ENCODE measurements around the gene STAG2.

The STAG2 gene

DNA sequence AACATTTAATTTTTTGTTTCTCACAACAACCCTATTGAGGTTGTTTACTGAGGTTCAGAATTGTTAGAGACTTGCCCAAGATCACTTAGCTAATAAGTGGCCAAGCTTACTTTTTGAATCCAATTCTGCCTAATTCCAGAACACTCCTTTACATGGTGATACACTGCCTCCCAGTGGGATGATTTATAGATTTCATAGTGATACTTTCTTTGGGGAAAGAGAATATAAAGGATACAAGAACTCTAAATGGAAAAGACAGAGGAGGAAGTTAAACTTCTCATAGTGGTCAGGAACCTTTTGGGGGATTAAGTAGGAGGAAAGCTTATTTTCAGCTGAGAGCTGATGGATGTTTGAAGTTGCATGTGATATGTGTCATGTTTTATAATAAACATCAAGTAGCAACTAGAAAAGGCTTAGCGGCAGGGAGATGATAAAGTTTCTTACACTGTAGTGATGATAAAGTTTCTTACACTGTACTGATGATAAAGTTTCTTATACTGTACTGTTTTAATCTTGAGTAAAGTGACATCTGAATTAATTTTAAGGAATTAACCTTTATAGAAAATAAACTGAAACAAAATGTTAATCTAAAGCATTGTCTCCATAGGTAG is 15.3 kb downstream of the STAG2 start:
- no peaks in the 10 kb centered on the region for H3K9me3 ChIP-seq (ENCODE audit: severe bottlenecking)
- H3K27ac ChIP-seq, result no peak overlapping the region
- TF ChIP-seq, protein P1, sequence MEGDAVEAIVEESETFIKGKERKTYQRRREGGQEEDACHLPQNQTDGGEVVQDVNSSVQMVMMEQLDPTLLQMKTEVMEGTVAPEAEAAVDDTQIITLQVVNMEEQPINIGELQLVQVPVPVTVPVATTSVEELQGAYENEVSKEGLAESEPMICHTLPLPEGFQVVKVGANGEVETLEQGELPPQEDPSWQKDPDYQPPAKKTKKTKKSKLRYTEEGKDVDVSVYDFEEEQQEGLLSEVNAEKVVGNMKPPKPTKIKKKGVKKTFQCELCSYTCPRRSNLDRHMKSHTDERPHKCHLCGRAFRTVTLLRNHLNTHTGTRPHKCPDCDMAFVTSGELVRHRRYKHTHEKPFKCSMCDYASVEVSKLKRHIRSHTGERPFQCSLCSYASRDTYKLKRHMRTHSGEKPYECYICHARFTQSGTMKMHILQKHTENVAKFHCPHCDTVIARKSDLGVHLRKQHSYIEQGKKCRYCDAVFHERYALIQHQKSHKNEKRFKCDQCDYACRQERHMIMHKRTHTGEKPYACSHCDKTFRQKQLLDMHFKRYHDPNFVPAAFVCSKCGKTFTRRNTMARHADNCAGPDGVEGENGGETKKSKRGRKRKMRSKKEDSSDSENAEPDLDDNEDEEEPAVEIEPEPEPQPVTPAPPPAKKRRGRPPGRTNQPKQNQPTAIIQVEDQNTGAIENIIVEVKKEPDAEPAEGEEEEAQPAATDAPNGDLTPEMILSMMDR (IDR thresholded peaks at IDR 0.05; ENCODE audit: low read depth, low read length), result no peak
- DNase-seq, result no peak
- no peaks in the 10 kb centered on the region for H3K27me3 ChIP-seq (ENCODE audit: insufficient read depth, low read depth, severe bottlenecking)
- H3K4me3 ChIP-seq (ENCODE audit: low read depth, low read length), result no peak overlapping the region
- no peaks in the 10 kb centered on the region for H3K36me3 ChIP-seq

DNA sequence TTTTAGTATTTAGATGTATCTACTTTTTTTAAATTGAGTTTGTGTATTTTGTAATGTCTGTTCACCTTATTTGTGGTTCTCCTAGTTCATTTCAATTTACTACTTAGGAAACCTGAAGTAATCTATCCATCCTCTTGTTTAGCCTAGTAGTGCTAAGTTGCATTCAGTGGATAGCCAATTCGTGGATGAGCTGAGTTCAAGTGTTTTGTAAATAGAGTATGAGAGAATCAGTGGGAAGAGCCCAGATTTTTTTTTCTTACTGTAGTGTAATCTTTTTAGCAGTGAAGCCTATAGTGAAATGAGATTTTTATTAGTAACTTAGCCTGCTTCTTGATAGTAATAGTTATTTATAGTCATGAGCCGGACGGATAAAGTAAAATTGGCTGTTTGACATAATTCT is 21.7 kb downstream of the STAG2 start:
- TF ChIP-seq, protein P1 (IDR thresholded peaks at IDR 0.05; ENCODE audit: low read depth, low read length), result no peak
- DNase-seq, result no peak

DNA sequence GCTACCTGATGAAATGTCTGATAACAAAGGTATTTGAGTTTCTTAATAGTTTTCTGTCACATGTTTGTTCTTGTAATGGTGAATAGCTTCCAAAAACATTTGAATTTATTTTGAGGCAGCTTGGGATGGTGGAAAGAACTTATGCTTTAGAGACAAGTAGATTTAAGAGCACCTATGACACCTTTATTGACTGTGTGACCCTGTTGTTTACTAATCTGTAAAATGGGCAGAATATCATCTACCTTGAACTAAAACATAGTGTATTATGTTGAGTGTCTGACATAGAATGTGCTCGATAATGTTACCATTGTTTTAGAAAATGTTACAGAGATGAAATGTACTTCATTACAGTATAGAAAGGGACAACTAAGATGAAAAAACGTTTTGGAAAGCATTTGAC is 24.9 kb downstream of the STAG2 start:
- Histone ChIP-seq H3K27me3 (ENCODE audit: insufficient read depth, low read depth, severe bottlenecking) (no peaks in the 10 kb centered on the region), H3K27ac (no peak overlapping the region), H3K9me3 (ENCODE audit: severe bottlenecking) (no peaks in the 10 kb centered on the region), H3K4me3 (ENCODE audit: low read depth, low read length) (no peak overlapping the region), H3K36me3 (no peaks in the 10 kb centered on the region)
- TF ChIP-seq, protein P1 (IDR thresholded peaks at IDR 0.05; ENCODE audit: low read depth, low read length), result no peak
- no peak for DNase-seq

More for the DNA sequence above, 21.7 kb downstream of the STAG2 start:
- H3K27me3 ChIP-seq (ENCODE audit: insufficient read depth, low read depth, severe bottlenecking), result no peaks in the 10 kb centered on the region
- no peaks in the 10 kb centered on the region for H3K36me3 ChIP-seq
- H3K27ac ChIP-seq, result no peak overlapping the region
- H3K4me3 ChIP-seq (ENCODE audit: low read depth, low read length), result no peak overlapping the region
- no peaks in the 10 kb centered on the region for H3K9me3 ChIP-seq (ENCODE audit: severe bottlenecking)

DNA sequence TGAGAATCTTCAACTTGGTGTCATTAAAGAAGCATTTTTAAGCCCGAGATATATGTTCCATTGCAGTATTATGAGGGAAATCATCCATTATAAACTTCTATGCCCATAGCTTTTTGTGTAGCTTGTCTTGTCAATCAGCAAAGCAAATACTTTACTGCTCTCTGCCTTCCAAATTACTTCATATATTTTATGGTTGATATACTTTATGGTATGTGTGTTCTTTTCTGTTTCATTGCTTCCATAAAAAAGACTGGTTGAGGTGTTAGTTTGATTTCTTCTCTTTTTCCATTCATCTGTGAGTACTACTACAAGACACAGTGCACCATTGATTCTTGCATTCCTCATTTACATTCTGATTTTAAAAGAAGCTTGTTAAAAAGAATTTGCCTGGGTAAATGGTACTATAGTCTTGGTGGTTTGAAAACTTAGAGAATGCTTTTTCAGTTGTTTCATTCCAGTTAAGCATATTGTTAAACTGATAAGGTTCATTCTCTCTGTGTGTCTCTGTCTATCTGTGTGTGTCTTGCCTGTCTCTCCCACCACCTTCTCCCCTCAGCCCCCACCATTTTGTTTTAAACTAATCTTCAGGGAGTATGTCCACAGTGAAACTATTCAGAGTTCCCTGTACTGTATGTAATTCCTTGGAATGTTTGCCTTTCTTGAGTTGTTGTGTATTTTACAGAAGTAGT is 27.1 kb downstream of the STAG2 start:
- no peak for DNase-seq
- no peaks in the 10 kb centered on the region for H3K27me3 ChIP-seq (ENCODE audit: insufficient read depth, low read depth, severe bottlenecking)
- no peaks in the 10 kb centered on the region for H3K36me3 ChIP-seq
- no peak overlapping the region for H3K27ac ChIP-seq
- H3K4me3 ChIP-seq (ENCODE audit: low read depth, low read length), result no peak overlapping the region
- no peaks in the 10 kb centered on the region for H3K9me3 ChIP-seq (ENCODE audit: severe bottlenecking)
- TF ChIP-seq, protein P1 (IDR thresholded peaks at IDR 0.05; ENCODE audit: low read depth, low read length), result no peak

DNA sequence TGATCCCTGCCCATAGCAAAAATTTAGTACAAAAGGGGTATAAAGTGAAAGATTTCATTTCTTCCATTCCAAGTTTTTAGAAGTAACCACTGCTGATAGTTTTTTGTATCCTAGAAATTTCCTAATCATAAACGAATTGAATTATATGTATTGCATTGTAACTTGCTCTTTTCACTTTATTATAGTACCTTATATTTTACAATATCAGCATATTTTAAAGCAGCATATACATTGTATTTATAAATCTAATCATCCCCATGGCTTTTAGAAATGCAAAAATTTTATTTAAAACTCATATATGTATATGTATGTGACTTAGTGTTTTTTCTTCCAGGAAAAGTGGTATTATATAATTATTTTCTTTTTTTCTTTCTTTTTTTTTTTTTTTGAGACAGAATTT is 27.7 kb downstream of the STAG2 start:
- H3K27ac ChIP-seq, result no peak overlapping the region
- H3K9me3 ChIP-seq (ENCODE audit: severe bottlenecking), result no peaks in the 10 kb centered on the region
- no peak for DNase-seq
- H3K4me3 ChIP-seq (ENCODE audit: low read depth, low read length), result no peak overlapping the region
- H3K27me3 ChIP-seq (ENCODE audit: insufficient read depth, low read depth, severe bottlenecking), result no peaks in the 10 kb centered on the region
- TF ChIP-seq, protein P1 (IDR thresholded peaks at IDR 0.05; ENCODE audit: low read depth, low read length), result no peak
- no peaks in the 10 kb centered on the region for H3K36me3 ChIP-seq

Data from WERI-Rb-1 (cell line).